ENCODE measurements around the gene SLC23A1. TPM values are rescaled to one million over a fixed set of nuclear protein-coding genes. Genes with fewer than 3 reads are reported as not detected.

SLC23A1 gene
- total and polyA plus RNA-seq, 9 of the 15 experiments (the other 6 are each of a cell fraction or from before 2014, with no cell fraction given), result 0.03 to 0.20 (median 0.05) TPM; not detected in 5

- Histone ChIP-seq H3K4me2 (ENCODE audit: insufficient read depth, low read length) (no peak overlapping the region), H3K27me3 (ENCODE audit: control insufficient read depth in 2 of 2, insufficient read depth in 2 of 2, low read length in 2 of 2) (no peaks in the 10 kb centered on the region), H3K9ac (ENCODE audit: insufficient read depth in 1 of 2, low read depth in 2 of 2, low read length in 2 of 2) (no peak overlapping the region), H3K36me3 (ENCODE audit: control insufficient read depth, insufficient read depth, low read length) (peaks cover 37% of the 10 kb centered on the region), H3K79me2 (ENCODE audit: control insufficient read depth, insufficient read depth, low read length) (peaks cover 87% of the 10 kb centered on the region), H4K20me1 (replicated peaks; ENCODE audit: control insufficient read depth, insufficient read depth, low read length) (0 out of 2 replicates have a peak, but pooled peaks cover 7% of the 10 kb centered on the region), H2AFZ (ENCODE audit: low read depth, low read length) (no peak overlapping the region), H3K4me1 (replicated peaks in 1 of 2; ENCODE audit: control insufficient read depth in 2 of 2, insufficient read depth in 2 of 2, low read length in 2 of 2) (no peaks in the 10 kb centered on the region), H3K4me3 (no peak overlapping the region), H3K9me1 (ENCODE audit: control insufficient read depth, insufficient read depth, low read length) (no peaks in the 10 kb centered on the region), H3K27ac (ENCODE audit: extremely low read depth, low read depth, low read length) (no peak overlapping the region), H3K9me3 (replicated peaks; ENCODE audit: control insufficient read depth, insufficient read depth, low read depth, low read length) (no peaks in the 10 kb centered on the region; the same call in 1 of the 2 replicates)
- ChIA-PET POLR2A (interaction anchor here (0.6 to 2.8 kb wide), 5 partner anchors 10 to 384 kb away, joined by 3 to 17 read pairs (median 5); partner anchors contain the start of gene PAIP2), CTCF (ENCODE audit: low intra/inter-chr PET ratio) (no interaction called here)
- no peak for ATAC-seq
- DNase-seq (ENCODE audit: extremely low read depth in 1 of 4, low spot score in 3 of 4), result no peak
- no TSS peak for BruUV-seq (replicated peaks)
- no peak for FAIRE-seq
- intact Hi-C loops (cut with micrococcal nuclease), result no loop called here
- TF ChIP-seq NFATC3 (IDR thresholded peaks at IDR 0.05) (no peak), FOSL1 (tag; conservative IDR thresholded peaks at IDR 0.05) (no peak), MYBL2 (IDR thresholded peaks at IDR 0.05; ENCODE audit: low read depth) (no peak), MYBL2 (CRISPR knock-in tag; IDR thresholded peaks at IDR 0.05; ENCODE audit: borderline replicate concordance) (no peak), RCOR1 (IDR thresholded peaks at IDR 0.05; ENCODE audit: borderline replicate concordance in 1 of 2, low read depth in 2 of 2, low read length in 2 of 2) (no peak), ERF (CRISPR knock-in tag; IDR thresholded peaks at IDR 0.05) (no peak), NFIC (IDR thresholded peaks at IDR 0.05) (no peak), HBP1 (CRISPR knock-in tag; IDR thresholded peaks at IDR 0.05) (no peak), ZSCAN32 (CRISPR knock-in tag; IDR thresholded peaks at IDR 0.05) (no peak), ZNF274 (IDR thresholded peaks at IDR 0.05; ENCODE audit: borderline replicate concordance, low read depth, low read length) (no peak), CTCFL (IDR thresholded peaks at IDR 0.05; ENCODE audit: borderline replicate concordance, insufficient read depth, low read depth, low read length, poor library complexity, severe bottlenecking) (no peak), ZNF311 (CRISPR knock-in tag; IDR thresholded peaks at IDR 0.05) (no peak), PTBP1 (IDR thresholded peaks at IDR 0.05; ENCODE audit: low read depth, low read length) (no peak), SFPQ (IDR thresholded peaks at IDR 0.05; ENCODE audit: low read depth, low read length) (no peak), SMARCA5 (IDR thresholded peaks at IDR 0.05) (no peak), DMBX1 (CRISPR knock-in tag; IDR thresholded peaks at IDR 0.05; ENCODE audit: borderline replicate concordance) (no peak), PHB (CRISPR knock-in tag; IDR thresholded peaks at IDR 0.05) (no peak)
- in situ Hi-C loops (cut with MboI), result no loop called here
Measured at GRCh38 chr5:139358064-139358463, 25.0 kb downstream of the SLC23A1 start.
